ENCODE results near the gene PRMT1. TPM values are rescaled to one million over a fixed set of nuclear protein-coding genes. Genes with fewer than 3 reads are reported as not detected.
A peak's percentile ranks its signal among the peaks of the same experiment; 100 is the strongest.

The PRMT1 gene
- total RNA-seq, 4 donors from 2014 or later, result 46.9 to 185 (median 80.0) TPM

GRCh38 chr19:49658139-49658517, 18.9 kb upstream of the PRMT1 start:
- no peak for TF ChIP-seq POLR2A (IDR thresholded peaks at IDR 0.05)
- TF ChIP-seq, protein P1, sequence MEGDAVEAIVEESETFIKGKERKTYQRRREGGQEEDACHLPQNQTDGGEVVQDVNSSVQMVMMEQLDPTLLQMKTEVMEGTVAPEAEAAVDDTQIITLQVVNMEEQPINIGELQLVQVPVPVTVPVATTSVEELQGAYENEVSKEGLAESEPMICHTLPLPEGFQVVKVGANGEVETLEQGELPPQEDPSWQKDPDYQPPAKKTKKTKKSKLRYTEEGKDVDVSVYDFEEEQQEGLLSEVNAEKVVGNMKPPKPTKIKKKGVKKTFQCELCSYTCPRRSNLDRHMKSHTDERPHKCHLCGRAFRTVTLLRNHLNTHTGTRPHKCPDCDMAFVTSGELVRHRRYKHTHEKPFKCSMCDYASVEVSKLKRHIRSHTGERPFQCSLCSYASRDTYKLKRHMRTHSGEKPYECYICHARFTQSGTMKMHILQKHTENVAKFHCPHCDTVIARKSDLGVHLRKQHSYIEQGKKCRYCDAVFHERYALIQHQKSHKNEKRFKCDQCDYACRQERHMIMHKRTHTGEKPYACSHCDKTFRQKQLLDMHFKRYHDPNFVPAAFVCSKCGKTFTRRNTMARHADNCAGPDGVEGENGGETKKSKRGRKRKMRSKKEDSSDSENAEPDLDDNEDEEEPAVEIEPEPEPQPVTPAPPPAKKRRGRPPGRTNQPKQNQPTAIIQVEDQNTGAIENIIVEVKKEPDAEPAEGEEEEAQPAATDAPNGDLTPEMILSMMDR (IDR thresholded peaks at IDR 0.05), result no peak
- H3K4me3 ChIP-seq, result no peak overlapping the region
- peaks cover 0 to 2% (median under 1%) of the 10 kb centered on the region in 4 donors for H3K4me1 ChIP-seq
- no peaks in the 10 kb centered on the region for H3K27me3 ChIP-seq
- no peak overlapping the region for H3K27ac ChIP-seq
- DNase-seq, result no peak
- no peaks in the 10 kb centered on the region for H3K9me3 ChIP-seq
- H3K36me3 ChIP-seq, result peaks cover 0 to 100% (median 0%) of the 10 kb centered on the region in 3 donors

GRCh38 chr19:49658566-49659442, 18.3 kb upstream of the PRMT1 start:
- TF ChIP-seq, protein P1 (IDR thresholded peaks at IDR 0.05), result no peak
- DNase-seq, result no peak
- Histone ChIP-seq H3K27me3 (no peaks in the 10 kb centered on the region), H3K9me3 (no peaks in the 10 kb centered on the region), H3K4me1 (peaks cover 0 to 8% (median 7%) of the 10 kb centered on the region in 4 donors), H3K27ac (no peak overlapping the region), H3K4me3 (no peak overlapping the region), H3K36me3 (peaks cover 0 to 93% (median 0%) of the 10 kb centered on the region in 3 donors)

GRCh38 chr19:49660338-49660961, 16.6 kb upstream of the PRMT1 start:
- Histone ChIP-seq H3K9me3 (no peaks in the 10 kb centered on the region), H3K4me1 (peaks cover 0 to 13% (median 9%) of the 10 kb centered on the region in 4 donors), H3K36me3 (peaks cover 0 to 77% (median 0%) of the 10 kb centered on the region in 3 donors), H3K27ac (no peak overlapping the region), H3K4me3 (no peak overlapping the region), H3K27me3 (no peaks in the 10 kb centered on the region)
- no peak for TF ChIP-seq POLR2A (IDR thresholded peaks at IDR 0.05)
- TF ChIP-seq, protein P1 (IDR thresholded peaks at IDR 0.05), result no peak
- DNase-seq, result no peak

DNA sequence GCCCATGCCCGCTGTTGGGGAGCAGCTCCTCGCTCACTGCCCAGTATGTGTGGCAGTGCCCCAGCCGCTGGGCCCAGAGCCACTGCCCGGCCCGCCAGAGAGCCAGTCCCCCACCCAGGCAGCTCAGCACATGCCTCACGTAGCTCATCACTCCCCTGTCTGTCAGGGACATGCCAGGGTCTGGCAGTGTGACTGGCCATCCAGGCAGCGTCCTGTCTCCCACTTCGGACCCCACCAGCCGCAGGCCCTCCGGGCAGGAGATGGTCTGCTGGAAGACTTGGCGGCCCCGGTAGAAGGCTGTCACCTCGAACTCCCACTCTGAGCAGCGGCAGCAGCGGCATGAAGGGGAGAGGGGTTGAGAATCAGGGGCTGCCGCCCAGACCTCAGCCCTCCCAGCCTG, 15.1 kb upstream of the PRMT1 start:
- H3K4me1 ChIP-seq, result peaks cover 0 to 23% (median 16%) of the 10 kb centered on the region in 4 donors
- peaks cover 0 to 61% (median 0%) of the 10 kb centered on the region in 3 donors for H3K36me3 ChIP-seq
- TF ChIP-seq POLR2A (IDR thresholded peaks at IDR 0.05), result no peak
- TF ChIP-seq, protein P1 (IDR thresholded peaks at IDR 0.05), result no peak
- H3K27ac ChIP-seq, result no peak overlapping the region
- no peaks in the 10 kb centered on the region for H3K9me3 ChIP-seq
- DNase-seq, result no peak
- H3K27me3 ChIP-seq, result no peaks in the 10 kb centered on the region
- H3K4me3 ChIP-seq, result no peak overlapping the region

GRCh38 chr19:49663224-49663623, 13.8 kb upstream of the PRMT1 start:
- TF ChIP-seq, protein P1 (IDR thresholded peaks at IDR 0.05), result no peak
- TF ChIP-seq POLR2A (IDR thresholded peaks at IDR 0.05), result no peak
- Histone ChIP-seq H3K4me3 (no peak overlapping the region), H3K9me3 (no peaks in the 10 kb centered on the region), H3K36me3 (peaks cover 0 to 49% (median 0%) of the 10 kb centered on the region in 3 donors), H3K27me3 (no peaks in the 10 kb centered on the region), H3K27ac (peak overlapping the region in 3 of 4 donors; percentile 15 to 97 (median 92)), H3K4me1 (peaks cover 0 to 23% (median 16%) of the 10 kb centered on the region in 4 donors)
- no peak for DNase-seq

Data from Peyer's patch (tissue), 4 donors.